Body of pancreas (tissue), 4 donors: ENCODE results near the gene PITPNC1.

ENCODE experiments used
- CTCF ChIP-seq, 7 experiments: fragments of 450-650 bp in 4 of 7; fragments of 200-600 bp in 3 of 7; sonication (generic) in 3 of 7; IDR thresholded peaks; one replicate each; pipeline ENCODE4 v1.5.1; 2016 to 2019; ENCODE audit warnings: antibody characterized with exemption in 7 of 7
- POLR2A ChIP-seq, 3 donors: fragments of 450-650 bp; IDR thresholded peaks; one replicate each; pipeline ENCODE4 v1.6.1; 2016; ENCODE audit warnings: antibody characterized with exemption in 3 of 3, mild to moderate bottlenecking in 2 of 3

- TF ChIP-seq CTCF (IDR thresholded peaks at IDR 0.05) (no peak), POLR2A (IDR thresholded peaks at IDR 0.05) (no peak)
Measured at GRCh38 chr17:67544364-67544955, 167.4 kb downstream of the PITPNC1 start.
